NCI-H774 (cell line): ENCODE data around the gene GGCT.

ENCODE experiments used
- DNase-seq: peaks from one replicate; lab custom pipeline; 2025; lab: John Stamatoyannopoulos, UW

The GGCT gene

DNA sequence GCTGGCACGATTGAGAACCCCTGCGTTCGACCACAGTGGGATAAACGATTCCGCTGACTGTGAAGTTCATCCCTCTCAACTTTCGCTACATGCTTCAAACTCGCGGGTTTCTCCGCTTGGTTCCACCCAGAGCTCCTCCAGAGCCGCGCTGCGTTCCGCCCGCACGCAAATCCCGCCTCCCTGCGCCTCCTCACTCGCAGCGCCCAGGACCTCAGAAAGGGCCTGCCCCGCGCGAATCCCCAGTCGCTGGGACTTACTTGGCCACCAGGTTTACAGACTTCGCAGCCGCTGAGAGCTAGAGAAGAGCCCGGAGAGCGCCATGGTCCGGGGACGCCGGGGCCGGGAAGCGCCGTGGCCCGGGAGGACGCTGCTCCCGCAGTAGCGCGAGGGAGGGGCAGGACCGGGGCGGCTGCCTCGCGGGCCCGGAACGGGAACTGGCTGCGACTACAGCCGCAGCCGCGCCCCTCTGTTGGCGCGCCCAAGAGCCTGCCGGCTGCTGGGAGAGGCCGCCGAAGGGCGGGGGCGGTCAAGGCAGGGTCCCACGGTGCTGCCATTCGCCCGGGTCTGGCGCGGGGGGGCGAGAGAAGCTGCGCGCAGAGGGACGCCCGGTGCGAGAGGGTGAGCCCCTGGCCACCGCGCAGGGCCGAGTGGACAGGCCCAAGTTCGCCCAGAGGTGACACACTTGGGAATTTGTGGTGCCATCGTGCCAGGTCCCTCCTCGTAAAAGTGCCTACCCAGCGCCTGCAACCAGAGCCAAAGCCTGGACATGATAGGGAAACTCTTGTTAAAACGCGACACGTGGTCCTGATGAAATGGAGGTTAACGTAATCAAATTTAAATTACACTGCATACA lies 26.1 kb downstream of the GGCT start, which contains the start of gene NOD1:
Gene NOD1 (minus strand): TSS at position 436 of the 853 bp plus-strand sequence. CDS start 21,863 bp downstream, outside the sequence.
- peak; percentile 72 for DNase-seq

GRCh38 chr7:30476459-30477145 lies 28.0 kb downstream of the GGCT start:
- peak; percentile 58 for DNase-seq

GRCh38 chr7:30475580-30475979 lies 29.0 kb downstream of the GGCT start:
- DNase-seq = no peak

- no peak for DNase-seq
These were observed 29.7 kb downstream of the GGCT start for GRCh38 chr7:30474893-30475292.

GRCh38 chr7:30474485-30474884 lies 30.1 kb downstream of the GGCT start:
- DNase-seq = no peak

DNA sequence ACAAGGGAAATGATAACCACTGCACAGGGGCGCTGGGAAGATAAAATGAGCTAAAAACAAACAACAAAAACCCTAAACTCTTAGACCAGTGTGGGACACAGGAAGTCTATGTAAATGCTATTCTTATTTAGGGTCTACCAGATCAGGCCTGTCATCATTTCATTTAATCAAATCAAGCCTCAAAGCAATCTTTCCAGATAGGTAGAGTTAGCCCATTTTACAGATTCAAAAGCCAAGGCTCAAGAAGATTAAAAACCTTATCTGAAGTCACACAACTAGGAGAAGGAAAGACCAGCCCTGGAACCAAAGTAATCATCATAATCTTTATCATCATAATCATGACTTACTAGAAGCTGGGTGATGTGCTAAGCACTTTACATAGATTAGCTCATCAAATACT lies 30.7 kb downstream of the GGCT start:
- no peak for DNase-seq

DNA sequence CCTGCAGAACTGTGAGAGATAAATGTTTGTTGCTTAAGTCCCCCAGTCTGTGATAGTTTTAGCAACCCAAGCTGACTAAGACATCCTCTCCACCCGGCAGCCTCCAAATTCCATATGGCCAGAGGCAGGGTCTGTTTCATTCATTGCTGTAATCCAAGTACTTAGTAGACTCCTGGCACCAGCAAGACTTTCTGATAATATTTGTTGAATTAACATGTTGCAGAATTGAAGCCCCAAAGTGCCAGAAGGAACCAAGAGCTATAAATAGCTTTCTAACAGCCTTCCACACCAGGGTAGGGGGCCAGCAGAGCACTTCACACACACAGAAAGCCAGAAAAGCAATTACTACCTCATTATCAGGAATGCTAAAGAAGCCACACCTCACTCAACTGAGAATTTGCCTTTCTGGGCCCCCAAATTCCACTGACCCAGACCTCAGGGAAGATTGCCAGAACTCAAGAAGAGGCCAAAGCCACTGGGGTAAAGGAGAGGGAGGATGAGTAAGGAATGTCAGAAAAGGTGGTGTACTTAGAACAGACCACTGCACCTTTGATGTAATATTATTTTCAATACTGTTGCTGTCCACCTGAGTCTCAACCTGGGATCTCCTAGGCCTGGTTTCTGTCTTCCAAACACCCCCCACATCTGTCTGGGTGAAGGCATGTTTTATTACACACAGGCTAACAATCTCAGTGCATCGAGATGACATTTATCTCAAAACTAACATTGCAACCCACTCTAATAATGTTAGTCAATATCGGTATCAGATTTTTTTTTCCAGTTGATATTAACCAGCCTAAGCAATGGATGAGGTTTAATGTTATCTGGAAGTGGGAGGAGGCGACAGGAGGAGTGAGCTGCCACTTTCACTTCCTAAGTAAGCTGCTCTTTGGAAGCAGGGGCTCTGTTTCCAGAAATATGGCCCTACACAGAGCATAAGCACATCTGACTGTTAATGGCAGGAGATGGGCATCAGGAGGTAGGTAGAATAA lies 31.5 kb downstream of the GGCT start:
- no peak for DNase-seq

DNA sequence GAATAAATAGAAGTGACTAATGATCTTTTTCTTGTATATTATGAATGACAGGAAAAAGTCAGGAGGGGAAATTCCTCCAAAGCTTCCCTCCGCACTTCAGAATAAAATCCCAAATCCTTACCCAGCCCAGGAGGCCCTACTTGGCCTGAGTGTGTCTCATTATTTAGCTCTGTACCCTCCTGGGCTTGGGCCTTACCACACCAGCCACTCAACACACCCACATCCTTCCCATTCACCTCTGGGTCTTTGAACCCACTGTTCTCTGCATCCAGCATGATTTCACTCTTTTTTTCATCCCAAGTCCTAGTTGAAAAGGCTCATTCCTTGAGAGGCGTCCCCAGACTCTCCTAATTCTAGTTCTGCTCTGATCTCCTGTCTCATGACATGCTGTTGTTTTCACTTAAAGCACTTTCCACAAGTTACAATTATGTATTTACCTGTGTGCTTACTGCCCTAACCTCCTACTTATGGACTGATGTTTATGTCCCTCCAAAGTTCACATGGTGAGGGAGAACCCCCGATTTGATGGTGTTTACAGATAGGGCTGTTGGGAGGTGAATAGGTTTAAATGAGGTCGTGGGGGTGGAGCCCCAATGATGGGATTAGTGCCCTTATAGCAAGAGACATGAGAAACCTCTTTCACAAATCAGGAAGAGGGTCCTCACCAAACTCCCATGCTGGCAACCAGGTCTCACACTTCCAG lies 32.4 kb downstream of the GGCT start:
- DNase-seq = no peak

- DNase-seq = no peak
These were observed 33.4 kb downstream of the GGCT start for GRCh38 chr7:30471205-30471604.

DNA sequence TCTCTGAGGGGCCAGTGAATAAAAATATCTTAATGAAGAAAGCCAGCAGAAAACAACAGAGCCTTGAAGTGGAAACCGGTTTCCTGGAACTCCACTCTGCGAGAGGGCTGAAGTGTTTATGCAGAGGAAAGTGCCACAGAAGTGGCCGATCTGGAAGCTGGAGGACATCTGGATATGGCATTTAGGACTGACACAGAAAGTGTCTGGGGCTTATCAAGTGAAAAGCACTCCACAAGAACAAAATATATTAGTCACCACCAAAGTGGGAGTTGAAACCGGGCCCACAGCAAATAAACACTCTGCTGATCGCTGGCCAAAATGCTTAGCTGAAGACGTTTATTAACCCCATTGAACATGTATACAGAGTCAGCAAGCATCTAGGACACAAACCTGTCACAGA lies 33.9 kb downstream of the GGCT start:
- peak; percentile 27 for DNase-seq

GRCh38 chr7:30470163-30470770 lies 34.4 kb downstream of the GGCT start:
- DNase-seq = no peak

DNA sequence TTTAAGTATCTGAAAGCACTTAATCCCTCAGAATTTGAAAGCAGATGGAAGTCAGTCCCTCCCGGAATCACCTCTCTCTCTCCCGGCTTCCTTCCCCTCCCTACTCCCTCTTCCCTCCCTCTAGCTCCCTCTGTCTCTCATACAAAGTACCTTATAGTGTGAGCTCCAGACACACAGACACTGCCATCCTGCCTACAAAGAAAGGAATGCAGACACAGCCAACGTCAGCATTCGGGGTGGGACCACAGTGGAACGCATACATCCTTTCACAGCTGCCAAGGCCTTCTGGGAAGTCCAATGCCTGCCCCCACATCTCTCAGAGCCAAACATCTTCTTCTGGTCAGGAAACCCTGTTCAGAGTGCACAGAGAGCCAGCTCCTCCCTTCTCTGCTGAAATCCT lies 35.3 kb downstream of the GGCT start:
- DNase-seq = no peak

DNA sequence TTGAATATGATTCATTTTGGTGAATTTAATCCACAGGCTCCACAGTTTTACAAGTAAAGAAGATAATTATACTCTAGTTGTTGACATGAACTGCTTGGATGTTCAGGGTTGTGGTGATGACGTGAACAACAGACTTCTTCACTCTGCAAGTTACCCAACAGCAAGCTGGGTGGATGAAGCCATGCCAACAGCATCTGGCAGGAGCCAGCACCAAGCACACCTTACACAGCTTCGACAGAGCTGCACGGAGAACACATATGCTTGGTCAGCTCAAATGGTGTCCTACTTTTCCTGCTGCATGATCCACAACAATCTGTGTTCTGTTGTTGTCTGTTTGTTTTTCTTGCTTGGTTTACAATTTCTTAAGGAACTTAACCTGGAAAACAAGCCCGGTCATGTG lies 35.8 kb downstream of the GGCT start:
- DNase-seq = no peak

- no peak for DNase-seq
These were observed 36.6 kb downstream of the GGCT start for GRCh38 chr7:30468041-30468440.

DNA sequence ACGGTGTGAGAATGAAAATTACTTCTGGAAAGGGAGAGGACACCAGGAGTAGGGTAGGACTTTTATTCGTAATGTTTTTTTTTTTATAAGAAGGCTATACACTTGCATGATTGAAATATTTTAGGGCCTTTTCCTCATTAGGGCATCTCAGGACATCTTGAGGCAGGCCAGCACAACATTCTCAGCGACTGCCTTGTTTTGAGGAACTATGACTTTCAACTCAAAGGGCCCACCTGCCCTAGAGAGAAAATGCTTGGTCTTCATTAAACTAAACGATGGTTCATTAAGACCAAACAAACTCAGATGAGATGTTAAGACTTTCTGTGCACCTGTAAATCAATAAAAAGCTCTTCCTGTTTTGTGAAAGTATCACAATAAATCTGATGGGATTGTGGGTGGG lies 37.4 kb downstream of the GGCT start:
- no peak for DNase-seq

DNA sequence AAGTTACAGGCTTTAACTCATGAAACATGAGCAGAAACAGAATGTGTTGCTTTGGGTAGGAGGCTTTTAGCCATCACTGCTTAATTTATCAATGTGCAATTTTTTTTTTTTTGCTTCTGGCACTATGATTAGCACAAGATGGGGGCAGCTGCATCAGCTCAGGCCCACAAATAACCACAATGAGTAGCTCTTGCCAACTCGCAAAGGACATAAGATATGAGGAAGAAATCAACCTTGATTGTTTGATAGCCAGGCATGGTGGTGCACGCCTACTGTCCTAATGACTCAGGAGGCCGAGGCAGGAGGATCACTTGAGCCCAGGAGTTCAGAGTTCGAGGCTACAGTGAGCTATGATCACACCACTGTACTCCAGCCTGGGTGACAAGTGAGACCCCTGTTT lies 38.4 kb downstream of the GGCT start:
- no peak for DNase-seq

GRCh38 chr7:30465811-30466180 lies 38.8 kb downstream of the GGCT start:
- no peak for DNase-seq

DNA sequence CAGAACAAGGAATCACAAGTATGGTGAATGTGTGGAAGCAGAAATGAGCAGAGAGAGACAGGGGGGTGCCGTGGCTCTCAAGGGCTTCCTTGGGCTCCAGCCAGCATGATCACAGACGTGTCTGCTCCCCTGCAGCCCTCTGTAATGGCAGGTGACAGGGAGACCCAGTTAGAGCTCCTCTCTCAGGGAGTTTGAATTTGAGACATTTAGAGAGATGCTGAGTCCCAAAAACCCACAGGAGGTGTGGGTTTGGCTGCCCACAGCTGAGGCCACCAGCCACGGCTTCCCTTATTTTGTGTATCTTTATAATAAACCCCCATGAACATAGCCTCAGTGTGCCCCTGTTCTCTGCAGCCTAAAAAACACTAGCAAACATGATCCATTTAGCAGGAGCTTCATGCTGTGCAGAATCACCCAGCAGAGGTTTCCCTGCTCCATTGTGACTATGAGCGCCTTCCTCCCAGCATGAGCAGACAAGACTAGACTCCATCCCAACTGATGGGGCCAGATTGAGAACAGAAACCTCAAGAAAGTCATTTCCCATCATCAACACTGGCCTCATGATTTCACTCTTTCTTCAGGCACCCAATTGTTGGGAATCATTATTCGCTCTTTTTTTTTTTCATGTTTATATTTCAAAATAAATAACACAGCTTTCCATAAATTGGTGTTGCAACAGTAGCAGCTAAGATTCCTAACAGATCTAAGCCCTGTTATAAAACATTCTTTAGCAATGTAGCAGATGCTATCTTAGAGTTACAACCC lies 39.4 kb downstream of the GGCT start:
- no peak for DNase-seq

- DNase-seq = no peak
These were observed 40.4 kb downstream of the GGCT start for GRCh38 chr7:30464231-30464671.

GRCh38 chr7:30463405-30464145 lies 41.1 kb downstream of the GGCT start:
- DNase-seq = no peak
